Gastroesophageal sphincter (tissue), 4 donors: ENCODE results near the gene PSME4. TPM values are rescaled to one million over a fixed set of nuclear protein-coding genes. Genes with fewer than 3 reads are reported as not detected.

Experiments
- ATAC-seq: fragments of 150-250 bp; one replicate; pipeline ENCODE4 v1.9.1; 2016; ENCODE audit warnings: mild to moderate bottlenecking, moderate library complexity
- H3K27ac ChIP-seq, 4 donors: fragments of 200-600 bp; sonication (generic) in 3 of 4; 1 replicate in 3 of 4; 2 replicates in 1 of 4; pipeline ENCODE4 v1.5.1; 2016 to 2019
- H3K27me3 ChIP-seq: fragments of 200-600 bp; sonication (generic); one replicate; pipeline ENCODE4 v1.5.1; 2019
- H3K36me3 ChIP-seq, 2 donors: fragments of 200-600 bp; sonication (generic); one replicate each; pipeline ENCODE4 v1.5.1; 2019; ENCODE audit warnings: control low read depth in 1 of 2
- H3K4me1 ChIP-seq, 3 donors: fragments of 200-600 bp; sonication (generic); 1 replicate in 2 of 3; 2 replicates in 1 of 3; pipeline ENCODE4 v1.5.1; 2016 to 2019; ENCODE audit warnings: control low read depth in 2 of 3
- H3K4me3 ChIP-seq, 2 donors: fragments of 200-600 bp; sonication (generic); one replicate each; pipeline ENCODE4 v1.5.1; 2019; ENCODE audit warnings: mild to moderate bottlenecking in 1 of 2, moderate library complexity in 1 of 2
- H3K9me3 ChIP-seq, 3 donors: fragments of 200-600 bp; sonication (generic); one replicate each; pipeline ENCODE4 v1.5.1; 2017 to 2019; ENCODE audit warnings: control low read depth in 2 of 3
- CTCF ChIP-seq, 4 experiments: fragments of 200-600 bp in 2 of 4; fragments of 450-650 bp in 2 of 4; sonication (generic) in 1 of 4; IDR thresholded peaks; one replicate each; pipeline ENCODE4 v1.5.1; 2017 to 2019; ENCODE audit warnings: antibody characterized with exemption in 4 of 4, mild to moderate bottlenecking in 2 of 4, moderate library complexity in 2 of 4
- EP300 ChIP-seq: sonication (generic); formaldehyde crosslinking; IDR thresholded peaks from one replicate; pipeline ENCODE4 v1.6.1; 2017; ENCODE audit warnings: antibody characterized with exemption, mild to moderate bottlenecking
- POLR2A ChIP-seq, 2 donors: fragments of 450-650 bp; IDR thresholded peaks; one replicate each; pipeline ENCODE4 v1.6.1; 2017; ENCODE audit warnings: antibody characterized with exemption in 2 of 2, mild to moderate bottlenecking in 2 of 2, moderate library complexity in 1 of 2
- POLR2AphosphoS5 ChIP-seq: sonication (generic); formaldehyde crosslinking; IDR thresholded peaks from one replicate; pipeline ENCODE4 v1.6.1; 2017; ENCODE audit warnings: antibody characterized with exemption
- WGBS, 2 donors: methylation state at CpG; one replicate each; pipeline ENCODE4 v1.1.5; 2018; ENCODE audit warnings: low coverage in 1 of 2; 5-methylcytosine and 5-hydroxymethylcytosine counted together
- total RNA-seq, 4 donors: library from RNA; depleted of rRNA; stranded (reverse); fragments of >200 nt; gene quantifications; one replicate each; pipeline ENCODE4 v1.1.0, GENCODE V29; 2016

Gene PSME4
- total RNA-seq, 4 donors from 2014 or later, result 44.8 to 58.2 (median 49.4) TPM

GRCh38 chr2:53821810-53822209 lies 149.0 kb downstream of the PSME4 start:
- H3K27ac ChIP-seq, result no peak overlapping the region
- H3K4me3 ChIP-seq, result no peak overlapping the region
- H3K4me1 ChIP-seq, result peaks cover 0 to 14% (median 0%) of the 10 kb centered on the region in 3 donors
- ATAC-seq, result no peak
- no peak for TF ChIP-seq POLR2AphosphoS5
- no peak for TF ChIP-seq EP300
- no peak for TF ChIP-seq CTCF (IDR thresholded peaks at IDR 0.05)
- TF ChIP-seq POLR2A (IDR thresholded peaks at IDR 0.05), result no peak
- WGBS, 2 donors, result 86 to 100% methylated on average over 1 to 6 of the region's 6 CpGs
- no peaks in the 10 kb centered on the region for H3K27me3 ChIP-seq
- H3K9me3 ChIP-seq, result no peaks in the 10 kb centered on the region
- peaks cover 0 to 34% of the 10 kb centered on the region in 2 donors for H3K36me3 ChIP-seq

- Histone ChIP-seq H3K4me3 (no peak overlapping the region), H3K9me3 (no peaks in the 10 kb centered on the region), H3K36me3 (peaks cover 0 to 45% of the 10 kb centered on the region in 2 donors), H3K27ac (no peak overlapping the region), H3K27me3 (no peaks in the 10 kb centered on the region), H3K4me1 (peaks cover 0 to 3% (median 0%) of the 10 kb centered on the region in 3 donors)
- no peak for ATAC-seq
- WGBS, 2 donors, result 72 to 79% methylated on average over 3 to 4 of the region's 4 CpGs
- TF ChIP-seq EP300 (no peak), POLR2A (IDR thresholded peaks at IDR 0.05) (no peak), POLR2AphosphoS5 (no peak), CTCF (IDR thresholded peaks at IDR 0.05) (no peak)
These were observed 150.1 kb downstream of the PSME4 start for GRCh38 chr2:53820711-53821110.

- Histone ChIP-seq H3K27ac (no peak overlapping the region), H3K9me3 (no peaks in the 10 kb centered on the region), H3K36me3 (peaks cover 0 to 52% of the 10 kb centered on the region in 2 donors), H3K4me3 (no peak overlapping the region), H3K4me1 (no peaks in the 10 kb centered on the region), H3K27me3 (no peaks in the 10 kb centered on the region)
- 88 to 91% methylated on average over 5 to 8 of the region's 9 CpGs for WGBS, 2 donors
- no peak for ATAC-seq
- TF ChIP-seq POLR2A (IDR thresholded peaks at IDR 0.05) (no peak), EP300 (no peak), POLR2AphosphoS5 (no peak), CTCF (IDR thresholded peaks at IDR 0.05) (no peak)
These were observed 150.7 kb downstream of the PSME4 start for GRCh38 chr2:53820048-53820447.

- no peak for TF ChIP-seq EP300
- TF ChIP-seq POLR2AphosphoS5, result no peak
- no peak for TF ChIP-seq CTCF (IDR thresholded peaks at IDR 0.05)
- H3K9me3 ChIP-seq, result no peaks in the 10 kb centered on the region
- no peak overlapping the region for H3K4me3 ChIP-seq
- H3K36me3 ChIP-seq, result peaks cover 0 to 56% of the 10 kb centered on the region in 2 donors
- no peak overlapping the region for H3K27ac ChIP-seq
- no peaks in the 10 kb centered on the region for H3K27me3 ChIP-seq
- 66% methylated on average over 3 of the region's 4 CpGs; no CpG with 5 or more reads in 1 of the 2 donors for WGBS, 2 donors
- ATAC-seq, result no peak
- no peaks in the 10 kb centered on the region for H3K4me1 ChIP-seq
These were observed 151.2 kb downstream of the PSME4 start for GRCh38 chr2:53819634-53820033.

GRCh38 chr2:53818854-53819435 lies 151.8 kb downstream of the PSME4 start:
- no peak overlapping the region for H3K4me3 ChIP-seq
- ATAC-seq, result no peak
- H3K27me3 ChIP-seq, result no peaks in the 10 kb centered on the region
- TF ChIP-seq POLR2AphosphoS5 (no peak), EP300 (no peak), CTCF (IDR thresholded peaks at IDR 0.05) (no peak), POLR2A (IDR thresholded peaks at IDR 0.05) (no peak)
- no peaks in the 10 kb centered on the region for H3K9me3 ChIP-seq
- WGBS, 2 donors, result 84 to 93% methylated on average over 2 to 3 of the region's 3 CpGs
- no peaks in the 10 kb centered on the region for H3K4me1 ChIP-seq
- peaks cover 0 to 63% of the 10 kb centered on the region in 2 donors for H3K36me3 ChIP-seq
- no peak overlapping the region for H3K27ac ChIP-seq
